H1 (cell line): ENCODE data around the gene SNX30. TPM values are rescaled to one million over a fixed set of nuclear protein-coding genes. Genes with fewer than 3 reads are reported as not detected.

ENCODE experiments used
- CBX8 ChIP-seq: fragments of 300-800, 300-1000 bp; sonication (generic); IDR thresholded peaks from 2 replicates; pipeline ENCODE4 v1.7.1; 2016; ENCODE audit warnings: low read depth, low read length, borderline replicate concordance
- CHD7 ChIP-seq: fragments of 300-600 bp; sonication (generic); IDR thresholded peaks from 2 replicates; pipeline ENCODE4 v1.7.1; 2012; ENCODE audit warnings: low read length, moderate library complexity, mild to moderate bottlenecking, inconsistent platforms; ENCODE audit not compliant: insufficient replicate concordance
- CREB1 ChIP-seq: IDR thresholded peaks from 2 replicates; pipeline ENCODE4 v1.6.1; 2012; ENCODE audit warnings: inconsistent platforms
- E2F6 ChIP-seq: IDR thresholded peaks from 2 replicates; pipeline ENCODE4 v1.6.1; 2012; ENCODE audit warnings: inconsistent platforms
- FOSL1 ChIP-seq: IDR thresholded peaks from 2 replicates; pipeline ENCODE4 v1.6.1; 2011; ENCODE audit warnings: mild to moderate bottlenecking, low read depth, low read length, moderate library complexity; ENCODE audit not compliant: insufficient read depth
- GABPA ChIP-seq: IDR thresholded peaks from 2 replicates; pipeline ENCODE4 v1.6.1; 2011; ENCODE audit warnings: mild to moderate bottlenecking, low read length, moderate library complexity, borderline replicate concordance; ENCODE audit not compliant: insufficient read depth
- HDAC6 ChIP-seq: IDR thresholded peaks from one replicate; pipeline ENCODE4 v1.7.1; 2012; ENCODE audit warnings: low read depth, mild to moderate bottlenecking, inconsistent platforms, low read length, moderate library complexity
- JUN ChIP-seq: IDR thresholded peaks from 2 replicates; pipeline ENCODE4 v1.6.1; 2011; ENCODE audit warnings: low read depth, mild to moderate bottlenecking, improper control_type of control experiment, low read length
- KDM5A ChIP-seq: fragments of 200-600 bp; IDR thresholded peaks from 2 replicates; pipeline ENCODE4 v1.7.1; 2012; ENCODE audit warnings: mild to moderate bottlenecking, low read length, inconsistent platforms, mixed read lengths
- POU5F1 ChIP-seq: IDR thresholded peaks from 2 replicates; pipeline ENCODE4 v1.6.1; 2011; ENCODE audit warnings: low read depth, mild to moderate bottlenecking, low read length, moderate library complexity
- SIX5 ChIP-seq: IDR thresholded peaks from 2 replicates; pipeline ENCODE4 v1.6.1; 2011; ENCODE audit warnings: mild to moderate bottlenecking, low read depth, low read length
- TAF7 ChIP-seq: optimal IDR thresholded peaks from 2 replicates; pipeline ENCODE3; 2011; ENCODE audit warnings: low read depth, mild to moderate bottlenecking, inconsistent platforms, low read length, moderate library complexity, borderline replicate concordance
- polyA plus RNA-seq, 7 experiments: library from polyadenylated mRNA; depleted of rRNA in 3 of 7; stranded (reverse) in 5 of 7; unstranded in 2 of 7; fragments of >200 nt in 5 of 7; fragments of 200-250 nt in 2 of 7; gene quantifications; 1 replicate in 5 of 7; 2 replicates in 1 of 7; 4 replicates in 1 of 7; pipeline versions ENCODE4 v1.2.1 to v1.2.3, GENCODE V29; 2011 to 2013; ENCODE audit warnings: missing spikeins in 2 of 7, mixed read lengths in 2 of 7
- total RNA-seq: library from RNA; stranded (reverse); fragmentation: NEBNext Ultra II Directional; extraction: Animal tissue kit (Norgen Biotek cat#: 25700); gene quantifications from 2 replicates; pipeline ENCODE4 v1.2.1, GENCODE V29; 2021

Gene SNX30
- total and polyA plus RNA-seq, 2 of the 8 experiments (the other 6 are each of a cell fraction or from before 2014, with no cell fraction given): 4.0 to 12.2 TPM

GRCh38 chr9:112892981-112893380 is 142.4 kb downstream of the SNX30 start (continued):
- TF ChIP-seq CHD7 (no peak), CBX8 (no peak), GABPA (no peak), JUN (no peak), SIX5 (no peak), TAF7 (no peak), E2F6 (no peak), POU5F1 (no peak), KDM5A (no peak), FOSL1 (no peak), HDAC6 (no peak), CREB1 (no peak)
